Measurements from ENCODE around the gene PRAMEF2.

- TF ChIP-seq CTCF (IDR thresholded peaks at IDR 0.05) (no peak), POLR2A (IDR thresholded peaks at IDR 0.05) (no peak)
Measured at GRCh38 chr1:12811409-12811784, 45.5 kb upstream of the PRAMEF2 start.

Data from uterus (tissue), 2 donors.